Amniotic epithelial cell (primary cell): Measurements from ENCODE around the gene IQCE.
"Not testable (repeated sequence)": the region's sequence is repeated elsewhere in the genome, so short reads cannot be mapped to it uniquely, and the experiment has no call there.

Experiments used
- DNase-seq: peaks from one replicate; pipeline ENCODE4 v3.0.0-alpha.2; 2010; ENCODE audit warnings: low read depth

Gene IQCE

GRCh38 chr7:2576742-2577491 lies 18.1 kb downstream of the IQCE start:
- no peak for DNase-seq

- no peak for DNase-seq
Measured at GRCh38 chr7:2577914-2578680, 19.3 kb downstream of the IQCE start.

GRCh38 chr7:2580636-2581035 lies 21.9 kb downstream of the IQCE start:
- DNase-seq = no peak

GRCh38 chr7:2582006-2582735 lies 23.4 kb downstream of the IQCE start:
- DNase-seq = no peak

- no peak for DNase-seq
Measured at GRCh38 chr7:2583798-2584580, 25.2 kb downstream of the IQCE start.

- no peak for DNase-seq
Measured at GRCh38 chr7:2585446-2585845, 26.7 kb downstream of the IQCE start.

GRCh38 chr7:2586326-2587020 lies 27.7 kb downstream of the IQCE start:
- no peak for DNase-seq

GRCh38 chr7:2587134-2587533 lies 28.4 kb downstream of the IQCE start:
- DNase-seq = no peak

- DNase-seq = no peak
Measured at GRCh38 chr7:2587778-2588177, 29.0 kb downstream of the IQCE start.

GRCh38 chr7:2589341-2589740 lies 30.6 kb downstream of the IQCE start:
- DNase-seq = no peak

- not testable (repeated sequence) for DNase-seq
Measured at GRCh38 chr7:2589941-2590340, 31.2 kb downstream of the IQCE start.

GRCh38 chr7:2592375-2592865 lies 33.6 kb downstream of the IQCE start:
- no peak for DNase-seq

- DNase-seq = no peak
Measured at GRCh38 chr7:2593036-2593727, 34.4 kb downstream of the IQCE start.

- no peak for DNase-seq
Measured at GRCh38 chr7:2594599-2594998, 35.8 kb downstream of the IQCE start.

GRCh38 chr7:2595258-2595860 lies 36.6 kb downstream of the IQCE start:
- no peak for DNase-seq

GRCh38 chr7:2596464-2597272 lies 37.9 kb downstream of the IQCE start:
- DNase-seq = no peak

- no peak for DNase-seq
Measured at GRCh38 chr7:2597273-2597640, 38.5 kb downstream of the IQCE start.

GRCh38 chr7:2598154-2598823 lies 39.5 kb downstream of the IQCE start:
- no peak for DNase-seq

GRCh38 chr7:2601065-2601464 lies 42.3 kb downstream of the IQCE start:
- no peak for DNase-seq
